HFFc6 (cell line): Measurements from ENCODE around the gene CCL15. TPM values are rescaled to one million over a fixed set of nuclear protein-coding genes. Genes with fewer than 3 reads are reported as not detected.

ENCODE experiments used
- DNase-seq: peaks from one replicate; pipeline ENCODE4 v3.0.0-alpha.2; 2018
- H3K27ac Mint-ChIP-seq: 2 replicates; pipeline ENCODE4 v1.8.0; 2020; ENCODE audit warnings: mild to moderate bottlenecking, mixed read lengths
- H3K27me3 Mint-ChIP-seq: 2 replicates; pipeline ENCODE4 v1.8.0; 2021; ENCODE audit warnings: mild to moderate bottlenecking, moderate library complexity, mixed read lengths; ENCODE audit not compliant: insufficient read depth
- H3K36me3 Mint-ChIP-seq: 2 replicates; pipeline ENCODE4 v1.8.0; 2021; ENCODE audit warnings: low read depth, mixed read lengths
- H3K4me1 Mint-ChIP-seq: 2 replicates; pipeline ENCODE4 v1.8.0; 2020; ENCODE audit warnings: low read depth, mixed read lengths
- H3K4me3 Mint-ChIP-seq: 2 replicates; pipeline ENCODE4 v1.8.0; 2020; ENCODE audit warnings: mild to moderate bottlenecking, moderate library complexity, mixed read lengths
- H3K9me3 Mint-ChIP-seq: 2 replicates; pipeline ENCODE4 v1.8.0; 2020; ENCODE audit warnings: mild to moderate bottlenecking, mixed read lengths
- CTCF ChIP-seq: fragments of 200-600 bp; sonication (generic); IDR thresholded peaks from 2 replicates; pipeline ENCODE4 v1.5.0; 2021; ENCODE audit warnings: antibody characterized with exemption, mild to moderate bottlenecking
- total RNA-seq, 6 experiments: library from RNA; stranded (reverse); fragmentation: NEBNext Ultra II Directional; extraction: Animal tissue kit (Norgen Biotek cat#: 25700); gene quantifications; 2 replicates in 1 of 6; 3 replicates in 5 of 6; pipeline ENCODE4 v1.2.3, GENCODE V29; 2021

CCL15 gene
- total RNA-seq, 6 experiments from 2014 or later: not detected

- Mint-ChIP-seq H3K9me3 (peaks cover 6% of the 10 kb centered on the region), H3K4me1 (no peaks in the 10 kb centered on the region), H3K27ac (no peak overlapping the region), H3K27me3 (no peaks in the 10 kb centered on the region; the same call in 1 of the 2 replicates), H3K36me3 (no peaks in the 10 kb centered on the region), H3K4me3 (no peak overlapping the region)
- no peak for DNase-seq
- TF ChIP-seq CTCF: no peak
Measured at GRCh38 chr17:36030956-36031355, 29.6 kb upstream of the CCL15 start.

GRCh38 chr17:36027761-36028160 is 26.4 kb upstream of the CCL15 start:
- H3K4me3 Mint-ChIP-seq: no peak overlapping the region
- no peaks in the 10 kb centered on the region for H3K4me1 Mint-ChIP-seq
- H3K36me3 Mint-ChIP-seq: no peaks in the 10 kb centered on the region
- DNase-seq: no peak
- H3K9me3 Mint-ChIP-seq: peaks cover 6% of the 10 kb centered on the region
- TF ChIP-seq CTCF: no peak
- H3K27ac Mint-ChIP-seq: no peak overlapping the region
- H3K27me3 Mint-ChIP-seq: no peaks in the 10 kb centered on the region

GRCh38 chr17:36024106-36024869 is 22.9 kb upstream of the CCL15 start:
- DNase-seq: no peak
- Mint-ChIP-seq H3K36me3 (no peaks in the 10 kb centered on the region), H3K27ac (no peak overlapping the region), H3K27me3 (no peaks in the 10 kb centered on the region), H3K9me3 (peaks cover under 1% of the 10 kb centered on the region), H3K4me1 (no peaks in the 10 kb centered on the region), H3K4me3 (no peak overlapping the region)
- no peak for TF ChIP-seq CTCF

GRCh38 chr17:36019423-36019822 is 18.1 kb upstream of the CCL15 start:
- Mint-ChIP-seq H3K4me1 (no peaks in the 10 kb centered on the region), H3K9me3 (no peaks in the 10 kb centered on the region), H3K27me3 (peaks cover 3% of the 10 kb centered on the region; the same call in 1 of the 2 replicates), H3K27ac (no peak overlapping the region), H3K4me3 (no peak overlapping the region), H3K36me3 (no peaks in the 10 kb centered on the region)
- no peak for DNase-seq
- no peak for TF ChIP-seq CTCF

GRCh38 chr17:36017799-36018198 is 16.4 kb upstream of the CCL15 start, which contains the start of gene CCL23:
CCL23 (minus strand) TSS chr17:36017972; CDS start chr17:36017897, 75 bp downstream.
- Mint-ChIP-seq H3K4me1 (no peaks in the 10 kb centered on the region), H3K27ac (no peak within 1 kb of the TSS), H3K27me3 (peaks cover 7% of the 10 kb centered on the region), H3K36me3 (no peaks in the 10 kb centered on the region), H3K4me3 (no peak within 1 kb of the TSS), H3K9me3 (no peaks in the 10 kb centered on the region)
- DNase-seq: no peak
- TF ChIP-seq CTCF: no peak
